ENCODE data around the gene STRA8. TPM values are rescaled to one million over a fixed set of nuclear protein-coding genes. Genes with fewer than 3 reads are reported as not detected.

The STRA8 gene
- total RNA-seq, 1 experiment from 2014 or later: not detected

DNA sequence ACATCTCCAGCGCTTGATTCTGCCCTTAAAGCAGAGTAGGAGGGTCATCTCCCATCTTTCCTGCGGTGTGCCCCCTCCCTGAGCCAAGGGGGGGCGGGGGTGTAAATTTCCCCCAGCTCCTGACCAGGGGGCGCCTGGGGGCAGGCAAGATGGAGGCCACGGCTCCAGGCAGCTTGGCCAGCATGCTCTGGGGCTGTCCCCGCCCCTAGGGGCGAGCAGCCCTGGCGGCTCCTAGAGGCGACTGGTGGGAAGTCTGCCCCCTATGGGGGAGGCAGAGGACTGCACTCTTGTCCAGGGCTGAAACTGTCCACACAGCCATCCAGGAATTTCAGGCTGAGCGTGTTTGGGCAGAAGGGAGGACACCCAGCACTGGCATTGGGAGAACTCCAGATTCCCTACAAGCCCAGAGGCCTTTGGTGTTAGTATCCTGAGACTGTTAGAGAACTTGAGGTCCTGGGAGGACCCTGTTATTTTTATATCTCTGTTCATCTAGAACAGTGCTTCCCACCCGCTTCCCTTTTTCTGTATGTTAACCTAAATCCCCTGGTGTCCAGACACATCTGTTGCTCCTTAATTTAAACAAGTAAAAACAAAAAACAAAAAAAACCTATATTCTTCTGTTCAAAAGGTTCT, 4.6 kb downstream of the STRA8 start:
- no peak for DNase-seq (ENCODE audit: low spot score)

DNA sequence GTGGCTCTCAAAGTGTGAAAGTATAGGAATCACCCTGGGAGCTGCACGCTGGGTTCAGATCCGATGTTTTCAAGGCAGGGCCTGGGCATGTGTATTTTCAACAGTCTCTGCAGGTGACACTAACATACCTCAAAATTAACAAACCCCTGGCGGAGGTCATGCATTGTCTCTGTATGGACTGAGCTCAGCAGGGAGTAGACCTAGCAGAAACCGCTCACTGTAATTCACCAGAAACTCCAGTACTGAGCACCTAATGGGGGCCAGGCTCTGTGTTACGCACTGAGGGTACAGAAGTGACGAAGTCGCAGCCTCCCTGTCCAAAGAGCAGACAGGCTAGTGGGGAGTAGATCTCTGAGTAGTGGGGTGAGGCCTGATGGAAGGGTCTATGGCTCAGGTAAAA, 5.6 kb downstream of the STRA8 start:
- DNase-seq (ENCODE audit: low spot score): no peak

DNA sequence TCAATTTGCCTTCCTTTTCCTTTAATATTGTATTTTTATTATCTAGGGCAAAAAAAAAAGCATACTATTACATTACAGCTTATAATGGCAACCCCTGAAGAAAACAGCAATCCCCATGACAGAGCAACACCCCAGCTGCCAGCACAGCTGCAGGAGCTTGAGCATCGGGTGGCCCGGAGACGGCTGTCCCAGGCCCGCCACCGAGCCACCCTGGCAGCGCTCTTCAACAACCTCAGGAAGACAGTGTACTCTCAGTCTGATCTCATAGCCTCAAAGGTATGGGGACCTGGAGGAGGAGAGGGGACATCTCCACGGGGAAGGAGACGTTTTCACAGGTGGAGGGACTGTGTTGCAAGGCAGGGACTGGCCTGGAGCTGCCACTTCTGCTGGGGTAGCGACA, 6.8 kb downstream of the STRA8 start:
- no peak for DNase-seq (ENCODE audit: low spot score)

DNA sequence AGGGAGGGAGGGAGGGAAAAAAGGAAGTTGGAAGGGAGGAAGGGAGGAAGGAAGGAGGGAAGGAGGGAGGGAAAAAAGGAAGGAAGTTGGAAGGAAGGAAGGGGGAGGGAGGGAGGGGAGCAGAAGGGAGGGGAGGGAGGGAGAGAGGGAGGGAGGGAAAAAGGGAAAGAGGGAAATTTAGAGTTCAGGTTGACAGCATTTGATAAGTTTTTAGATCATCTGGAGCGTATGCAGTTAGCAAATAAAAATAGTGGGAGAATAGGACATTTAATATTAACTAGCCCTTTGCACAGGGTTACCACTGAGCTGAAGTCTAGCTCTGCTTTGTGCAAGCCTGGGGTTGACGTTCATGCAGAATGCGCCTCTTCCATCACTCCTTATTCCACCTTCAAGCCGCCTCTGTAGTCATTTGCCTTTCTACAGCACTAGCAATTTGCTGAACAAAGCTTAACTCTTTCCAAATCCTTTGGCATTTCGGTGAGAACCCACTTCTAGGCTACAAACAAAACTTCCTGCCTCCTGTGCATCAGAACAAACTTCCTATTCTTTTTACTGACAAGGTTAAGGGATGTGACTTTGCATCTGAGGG, 8.6 kb downstream of the STRA8 start:
- no peak for DNase-seq (ENCODE audit: low spot score)

DNA sequence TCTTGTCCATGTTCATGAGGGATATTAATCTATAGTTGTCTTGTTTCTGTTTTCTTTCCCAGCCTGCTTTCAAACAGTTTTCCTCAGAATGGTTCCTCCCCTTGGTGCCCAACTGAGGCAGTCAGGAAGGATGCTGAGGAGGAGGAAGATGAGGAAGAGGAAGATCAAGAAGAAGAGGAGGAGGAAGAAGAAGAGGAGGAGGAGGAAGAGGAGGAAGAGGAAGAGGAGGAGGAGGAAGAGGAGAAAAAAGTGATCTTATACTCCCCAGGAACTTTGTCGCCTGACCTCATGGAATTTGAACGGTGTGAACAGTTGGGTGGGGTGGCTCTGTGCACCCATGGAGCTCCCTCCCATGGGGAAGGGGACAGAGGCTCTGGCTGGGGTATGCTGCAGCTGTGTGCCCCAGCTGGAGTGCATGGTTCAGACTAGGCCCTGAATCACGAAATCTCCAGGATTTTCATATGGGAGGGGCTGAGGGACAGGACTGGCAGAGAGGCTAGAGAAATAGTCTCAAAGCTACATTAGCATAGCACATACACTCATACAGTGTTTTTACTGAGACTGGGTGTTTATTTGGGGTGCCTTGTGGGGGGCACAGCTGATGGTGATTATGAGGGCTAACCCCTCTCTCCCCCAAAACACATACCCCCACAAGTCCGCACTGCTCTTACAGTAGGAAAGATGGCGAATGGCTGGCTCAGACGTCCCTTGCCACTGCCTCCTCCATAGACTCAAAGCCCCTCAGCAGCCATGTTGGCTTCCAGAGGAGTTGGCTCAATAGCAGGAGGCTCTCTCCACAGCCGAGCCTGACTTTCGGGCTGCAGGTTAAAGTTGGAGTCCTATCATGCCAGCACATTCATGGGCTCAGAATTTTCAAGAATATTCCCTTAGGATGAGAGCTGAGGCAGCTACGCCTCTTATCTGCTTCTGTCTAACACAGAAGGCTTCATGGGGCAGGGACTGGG, 11.9 kb downstream of the STRA8 start:
- DNase-seq (ENCODE audit: low spot score): no peak

DNA sequence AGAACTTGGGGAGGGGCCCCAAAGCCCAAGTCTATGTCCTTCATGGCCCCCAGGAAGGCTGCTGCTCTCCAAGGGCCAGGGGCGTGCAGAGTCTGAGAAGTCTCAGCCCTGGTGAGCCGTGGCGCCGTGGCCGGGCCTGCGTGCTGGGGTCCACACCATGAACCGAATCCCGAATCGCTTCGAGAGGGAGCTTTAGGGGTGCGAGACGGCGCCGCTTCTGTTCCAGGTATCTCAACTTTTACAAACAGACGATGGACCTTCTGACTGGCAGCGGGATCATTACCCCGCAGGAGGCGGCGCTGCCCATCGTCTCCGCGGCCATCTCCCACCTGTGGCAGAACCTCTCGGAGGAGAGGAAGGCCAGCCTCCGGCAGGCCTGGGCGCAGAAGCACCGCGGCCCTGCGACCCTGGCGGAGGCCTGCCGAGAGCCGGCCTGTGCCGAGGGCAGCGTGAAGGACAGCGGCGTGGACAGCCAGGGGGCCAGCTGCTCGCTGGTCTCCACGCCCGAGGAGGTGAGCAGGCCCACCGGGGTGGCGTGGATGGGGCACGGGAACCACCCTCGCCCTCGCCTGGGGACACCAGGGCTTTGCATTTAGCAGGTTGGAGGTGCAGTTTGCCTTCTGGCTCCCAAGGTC, 12.7 kb downstream of the STRA8 start:
- no peak for DNase-seq (ENCODE audit: low spot score)

DNA sequence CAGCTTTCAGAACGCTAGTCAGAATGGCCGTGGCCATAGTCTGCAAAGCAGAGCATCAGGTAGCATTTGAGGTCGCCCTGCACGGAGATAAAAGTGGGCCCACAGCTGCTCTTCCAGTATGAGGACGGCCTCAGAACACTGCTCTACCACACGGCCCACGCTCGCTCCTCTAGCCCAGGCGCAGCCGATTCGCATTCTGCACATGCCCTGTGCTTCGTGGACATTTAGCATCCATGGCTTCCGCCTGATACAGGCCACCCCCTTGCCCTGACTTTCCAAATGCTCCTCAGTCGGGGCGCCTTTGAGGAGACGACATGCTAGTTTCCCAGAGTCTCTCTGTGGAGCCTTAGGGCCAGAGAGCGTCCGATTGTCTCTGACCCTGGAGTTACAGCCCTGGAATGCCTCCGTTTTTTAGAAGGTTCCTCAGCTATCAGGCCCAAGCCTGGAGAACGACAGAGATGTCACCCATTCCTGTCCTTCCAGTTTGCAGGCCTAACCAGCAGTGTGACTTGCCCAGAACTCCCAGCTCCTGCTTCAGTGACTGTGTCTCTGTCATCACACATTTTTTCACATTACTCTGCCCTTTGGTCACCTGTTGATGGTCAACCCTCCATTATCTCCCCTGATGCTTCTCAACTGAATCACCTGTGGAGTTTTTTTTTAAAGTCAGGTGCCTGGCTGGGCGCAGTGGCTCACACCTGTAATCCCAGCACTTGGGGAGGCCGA, 14.3 kb downstream of the STRA8 start:
- no peak for DNase-seq (ENCODE audit: low spot score)

DNA sequence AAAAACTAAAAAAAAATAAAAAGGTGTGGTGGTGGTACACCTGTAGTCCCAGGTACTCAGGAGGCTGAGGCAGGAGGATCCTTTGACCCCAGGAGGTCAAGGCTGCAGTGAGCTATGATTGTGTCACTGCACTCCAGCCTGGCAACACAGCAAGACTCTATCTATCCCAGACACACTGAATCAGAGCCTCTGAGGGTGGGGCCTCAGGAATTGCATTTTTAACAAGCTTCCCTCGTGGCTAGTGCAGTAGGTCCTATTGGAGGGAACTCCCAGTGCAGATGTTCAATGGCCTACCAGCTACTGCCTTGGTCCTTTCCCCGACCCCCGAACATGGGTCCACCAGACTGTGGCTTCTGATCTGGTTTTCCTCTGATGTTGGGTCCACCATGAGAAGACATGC, 14.9 kb downstream of the STRA8 start:
- DNase-seq (ENCODE audit: low spot score): no peak

DNA sequence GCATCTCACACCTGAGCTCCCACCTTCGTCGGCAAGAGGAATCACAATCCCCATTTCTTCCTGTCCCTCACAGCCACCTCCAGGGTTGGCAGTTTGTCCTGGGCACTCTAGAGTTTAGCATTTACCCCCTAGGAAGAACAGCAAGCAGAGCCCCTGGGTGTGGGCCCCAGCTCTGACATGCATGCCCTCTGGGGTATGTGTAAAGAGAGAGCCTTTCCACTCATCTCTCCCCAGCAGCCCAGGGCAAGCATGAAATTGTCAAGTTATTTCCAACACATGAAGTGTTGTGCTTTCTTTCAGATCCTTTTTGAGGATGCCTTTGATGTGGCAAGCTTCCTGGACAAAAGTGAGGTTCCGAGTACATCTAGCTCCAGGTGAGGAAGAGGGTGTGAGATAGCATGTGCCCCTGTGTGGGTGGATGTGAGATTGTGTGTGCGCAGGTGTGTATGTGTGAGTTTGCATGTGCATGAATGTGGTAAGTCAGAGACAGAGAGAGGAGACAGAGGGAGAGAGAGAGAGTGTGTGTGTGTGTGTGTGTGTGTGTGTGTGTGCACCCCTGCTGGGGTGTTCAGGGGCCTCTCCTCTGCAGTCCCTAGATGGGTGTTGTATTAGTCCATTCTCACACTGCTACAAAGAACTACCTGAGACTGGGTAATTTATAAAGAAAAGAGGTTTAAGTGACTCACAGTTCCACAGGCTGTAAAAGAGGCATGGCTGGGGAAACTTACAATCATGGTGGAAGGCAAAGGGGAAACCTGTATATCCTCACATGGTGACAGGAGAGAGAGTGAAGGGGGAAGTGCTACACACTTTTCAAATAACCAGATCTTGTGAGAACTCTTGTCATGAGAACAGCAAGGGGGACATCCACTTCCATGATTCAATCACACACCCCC, 18.1 kb downstream of the STRA8 start:
- DNase-seq (ENCODE audit: low spot score): no peak

DNA sequence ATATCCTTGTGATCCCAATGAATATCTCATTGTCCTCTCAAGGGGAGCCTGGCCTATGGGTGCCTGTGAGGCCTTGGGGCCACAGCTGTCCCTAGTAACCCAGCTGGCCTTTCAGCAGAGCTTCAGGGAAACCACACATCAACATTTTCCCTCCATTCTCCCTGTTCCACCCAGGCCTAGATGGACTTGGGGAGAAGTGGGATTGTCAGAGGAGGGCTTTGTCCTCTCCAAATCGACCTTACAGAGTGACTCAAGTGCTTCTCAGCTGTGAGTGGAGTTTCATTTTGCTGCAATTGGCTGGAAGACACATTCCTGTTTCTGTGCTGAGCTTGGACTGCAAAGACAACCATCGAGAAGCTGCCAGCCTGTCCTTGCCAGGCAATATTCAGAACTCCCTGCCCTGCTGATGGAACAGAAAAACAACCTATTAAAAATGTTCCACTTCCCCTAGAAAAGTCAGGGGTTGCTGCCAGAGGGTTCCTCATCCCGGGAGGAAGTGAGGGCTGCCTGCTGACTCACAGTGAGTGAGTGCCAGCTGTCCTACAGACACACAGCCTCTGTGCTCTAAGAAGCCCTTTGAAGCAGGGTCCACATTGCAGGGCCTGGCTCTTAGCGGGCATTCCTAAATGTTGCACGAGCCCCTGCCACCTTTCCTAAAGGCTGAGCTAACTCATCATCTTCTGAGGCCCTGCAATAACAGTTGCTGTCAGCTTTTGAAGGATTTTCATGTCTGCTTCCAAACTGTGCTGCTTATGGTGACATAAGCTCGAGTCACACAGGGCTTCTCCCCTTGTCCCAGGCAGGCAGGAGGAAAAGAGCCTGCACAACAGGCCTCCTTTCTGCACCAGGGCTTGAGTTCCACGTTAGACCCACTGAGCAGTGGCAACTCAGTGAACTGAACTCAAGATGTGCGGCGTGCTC, 20.5 kb downstream of the STRA8 start:
- DNase-seq (ENCODE audit: low spot score): peak; percentile 80

DNA sequence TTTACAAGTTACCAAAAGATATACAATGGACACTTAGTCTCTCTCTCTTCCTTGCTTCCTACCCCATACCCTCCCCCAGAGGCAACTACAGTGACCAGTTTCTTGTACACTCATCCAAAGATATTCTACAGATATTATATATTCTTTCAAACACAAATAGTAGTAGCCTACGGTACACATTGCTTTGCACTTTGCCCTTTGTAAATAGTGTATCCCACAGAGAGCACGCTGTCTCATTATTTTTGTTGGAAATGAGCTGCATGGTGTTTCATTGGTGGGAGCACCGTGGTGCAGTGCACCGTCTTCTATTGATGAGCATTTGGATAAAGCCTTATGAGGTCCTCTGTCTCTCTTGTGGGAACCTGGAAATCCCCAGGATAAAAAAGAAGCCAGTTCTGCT, 24.2 kb downstream of the STRA8 start:
- no peak for DNase-seq (ENCODE audit: low spot score)

DNA sequence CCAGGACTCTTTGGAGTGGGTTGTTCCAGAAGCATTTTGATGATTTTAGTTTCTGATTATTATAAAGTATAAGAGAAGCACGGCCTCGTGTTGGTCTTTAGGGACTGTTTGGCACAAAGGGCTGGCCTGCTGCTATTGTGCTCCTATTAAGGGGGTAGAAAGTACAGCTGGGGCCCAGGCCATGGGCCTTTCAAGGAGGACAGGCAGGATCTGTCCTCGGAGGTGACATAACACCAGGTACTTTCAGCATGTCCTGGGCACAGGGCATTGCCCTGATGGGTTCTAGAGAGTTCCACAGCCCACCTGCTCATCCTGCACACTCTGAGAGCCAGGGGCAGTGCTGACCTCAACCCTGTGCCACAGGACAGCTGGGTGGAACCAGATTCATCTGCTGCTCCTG, 24.9 kb downstream of the STRA8 start:
- DNase-seq (ENCODE audit: low spot score): no peak

DNA sequence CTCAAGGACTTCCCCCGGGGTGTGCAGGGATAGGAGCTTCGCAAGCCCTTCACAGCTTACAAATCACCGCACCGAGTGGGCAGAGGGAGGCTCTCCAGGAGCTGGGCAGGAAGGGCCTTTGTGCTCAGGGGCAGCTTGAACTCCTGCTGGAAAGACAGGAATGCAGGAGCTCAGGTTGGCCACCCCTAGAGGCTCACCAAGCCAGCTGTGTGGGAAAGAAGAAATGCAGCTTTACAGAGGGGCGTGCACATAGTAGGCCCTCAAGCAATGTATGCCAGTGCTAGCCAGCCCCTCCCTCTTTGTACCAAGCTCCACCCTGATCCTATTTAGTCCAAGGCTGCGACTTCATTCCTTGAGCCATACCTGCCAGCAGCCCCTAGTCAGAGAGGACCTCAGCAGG, 26.1 kb downstream of the STRA8 start:
- DNase-seq (ENCODE audit: low spot score): no peak

DNA sequence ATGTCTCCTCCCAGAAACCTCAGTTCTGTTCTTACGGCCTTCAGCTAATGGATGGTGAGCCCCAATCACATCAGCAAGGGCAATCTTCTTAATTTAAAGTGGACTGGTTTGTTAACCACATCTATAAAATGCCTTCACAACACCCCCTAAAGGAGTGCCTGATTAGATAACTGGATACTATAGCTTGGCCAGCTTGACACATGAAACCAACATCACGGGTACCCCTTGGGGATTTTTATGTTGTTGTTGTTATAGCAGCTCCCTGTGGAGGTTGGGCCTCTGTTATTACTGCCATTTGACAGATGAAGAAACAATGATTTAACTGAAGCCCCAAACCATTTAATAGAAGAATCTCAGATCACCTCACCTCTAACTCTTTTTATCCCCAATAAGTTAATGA, 26.8 kb downstream of the STRA8 start:
- no peak for DNase-seq (ENCODE audit: low spot score)

DNA sequence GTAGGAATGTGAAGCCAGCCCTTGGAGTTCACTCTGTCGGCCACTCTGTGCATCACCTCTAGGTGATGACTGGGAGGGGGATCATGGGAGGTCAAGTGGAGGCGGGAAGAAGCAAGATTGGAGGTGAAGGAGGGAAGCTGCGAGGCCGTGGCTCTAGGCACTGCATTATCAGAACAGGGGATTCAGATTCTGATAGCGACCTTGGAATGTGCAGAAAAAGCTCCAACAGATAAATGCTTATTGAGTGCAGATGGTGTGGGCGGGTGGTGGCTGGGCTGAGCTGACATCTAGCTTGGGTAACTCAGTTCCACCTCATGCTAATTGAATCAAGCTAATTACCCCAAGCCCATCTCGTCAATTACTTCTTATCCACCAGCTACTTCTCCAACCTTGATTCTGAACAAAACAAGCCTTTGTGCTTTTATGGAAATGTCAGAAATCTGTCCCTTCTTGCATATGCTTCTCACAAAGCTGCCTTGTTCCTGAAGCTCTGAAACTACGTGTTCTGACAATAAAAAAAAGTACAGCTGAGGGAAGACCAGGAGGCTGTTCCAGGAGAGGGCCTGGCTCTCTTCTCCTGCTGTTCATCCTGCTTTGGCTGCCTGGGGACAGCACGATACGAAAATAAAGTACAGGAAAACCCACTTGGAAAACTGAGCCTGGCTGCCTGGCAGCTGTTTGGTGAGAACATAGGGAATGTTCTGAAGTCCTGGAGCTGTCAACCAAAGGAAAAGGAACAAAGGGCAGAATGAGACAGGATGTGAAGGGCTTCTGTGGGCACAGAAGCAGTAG, 27.5 kb downstream of the STRA8 start:
- no peak for DNase-seq (ENCODE audit: low spot score)

DNA sequence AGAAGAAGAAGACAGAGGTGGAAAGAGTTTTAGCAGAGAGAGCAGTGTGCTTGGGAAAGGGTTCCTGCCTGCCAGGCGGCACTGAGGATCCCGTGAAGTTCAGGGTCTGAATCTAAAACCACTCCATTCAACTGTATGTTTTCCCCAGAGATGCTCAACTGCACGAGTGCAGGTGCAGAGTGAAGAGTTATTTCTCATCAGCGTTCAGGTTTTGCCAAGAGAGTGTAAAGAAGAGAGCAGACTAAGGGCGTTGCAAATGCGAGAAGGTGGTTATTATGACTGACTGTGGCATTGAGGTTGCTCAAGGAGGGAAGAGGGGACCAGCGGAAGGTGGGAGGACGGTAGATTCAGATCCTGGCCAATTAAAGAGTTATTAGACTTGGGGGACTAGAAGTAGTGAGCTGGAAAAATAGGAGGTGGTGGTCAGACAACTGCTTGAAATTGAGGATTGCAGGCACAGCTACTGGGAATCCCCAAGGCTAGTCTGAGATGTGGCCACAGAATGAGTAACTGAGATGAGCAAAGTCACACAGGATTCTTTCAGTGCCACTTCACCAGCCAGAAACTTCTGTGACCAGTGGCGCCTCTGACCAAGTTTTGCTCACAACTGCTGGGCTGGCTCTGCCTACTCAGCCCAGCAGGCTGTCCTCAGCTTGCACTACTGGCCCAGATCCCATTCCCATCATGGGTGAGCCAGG, 29.1 kb downstream of the STRA8 start:
- no peak for DNase-seq (ENCODE audit: low spot score)

DNA sequence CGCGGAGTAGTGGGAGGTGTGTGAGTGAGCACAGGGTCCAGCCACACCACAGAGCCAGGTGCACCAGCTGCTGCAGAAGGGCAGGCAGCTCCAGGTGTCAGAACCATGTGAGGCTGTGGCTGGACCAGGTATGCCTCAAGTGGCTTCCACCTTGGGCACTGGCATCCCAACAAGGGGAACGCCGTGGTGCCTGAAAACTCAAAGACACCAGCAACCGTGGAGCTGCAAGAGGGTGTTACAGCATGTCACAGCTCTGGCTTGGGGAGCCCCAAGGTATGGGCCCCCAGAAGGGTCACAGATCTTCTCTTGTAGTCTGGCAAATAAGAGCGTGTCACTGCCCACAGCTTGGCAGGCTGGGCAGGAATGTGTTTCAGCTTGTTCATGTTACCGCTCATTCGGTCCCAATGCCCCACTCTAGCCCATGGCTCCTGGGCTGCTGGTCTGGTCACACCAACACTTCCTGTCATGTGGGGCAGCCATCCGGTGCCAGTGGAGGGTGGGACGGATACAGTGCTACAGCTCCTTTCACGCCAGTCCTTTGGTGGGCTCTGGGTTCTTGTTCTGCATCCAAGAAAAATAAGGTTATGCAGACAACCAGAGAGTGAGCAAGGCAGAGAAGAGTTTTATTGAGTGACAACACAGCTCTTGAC, 29.8 kb downstream of the STRA8 start:
- DNase-seq (ENCODE audit: low spot score): no peak

DNA sequence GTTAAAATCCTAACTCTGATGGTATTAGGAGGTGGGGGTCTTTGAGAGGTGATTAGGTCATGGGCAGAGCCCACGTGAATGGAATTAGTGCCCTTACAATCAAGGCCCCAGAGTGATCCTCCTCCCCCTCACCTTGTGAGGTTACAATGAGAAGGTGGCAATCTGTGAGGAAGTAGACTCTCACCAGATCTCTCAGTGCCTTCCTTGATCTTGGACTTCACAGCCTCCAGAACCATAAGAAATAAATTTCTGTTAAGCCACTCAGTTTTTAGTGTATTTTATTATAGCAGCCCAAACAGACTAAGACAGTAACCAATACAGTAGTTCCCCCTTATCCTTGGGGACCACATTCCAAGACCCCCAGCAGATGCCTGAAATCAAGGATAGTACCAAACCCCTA, 32.0 kb downstream of the STRA8 start:
- no peak for DNase-seq (ENCODE audit: low spot score)
